H54 (cell line): ENCODE measurements around the gene BNC2.

Experiments used
- DNase-seq: peaks from one replicate; pipeline ENCODE4 v3.0.0; 2011; ENCODE audit warnings: low spot score, mixed read lengths; ENCODE audit not compliant: insufficient read length
- FAIRE-seq: peaks from 3 replicates; lab custom pipeline; 2011; peaks lifted over from hg19 to GRCh38; lab: Jason Lieb, UNC
- POLR2A ChIP-seq: IDR thresholded peaks from 2 replicates; pipeline ENCODE4 v1.6.1; 2011; ENCODE audit warnings: low read depth, mild to moderate bottlenecking, low read length

The BNC2 gene

DNA sequence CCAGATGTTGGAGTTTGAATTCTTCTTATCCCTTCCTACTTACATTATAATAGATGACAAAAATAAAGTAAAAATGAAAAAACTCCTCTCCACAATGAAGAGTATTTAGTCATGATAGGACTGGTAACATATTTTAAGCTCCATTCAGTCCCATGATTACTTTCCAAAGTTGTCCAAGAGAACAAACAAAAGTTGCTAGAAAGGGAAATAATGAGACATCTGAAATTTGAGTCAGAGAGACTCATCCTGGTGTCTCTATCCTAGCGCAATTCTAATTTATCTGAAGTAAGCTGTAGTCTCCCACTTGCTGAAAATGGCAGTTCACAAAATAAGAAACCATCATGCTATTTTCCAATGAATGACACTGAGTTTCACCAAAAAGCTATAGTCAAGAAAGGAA, 152.2 kb downstream of the BNC2 start:
- TF ChIP-seq POLR2A: no peak
- FAIRE-seq: peak; percentile 6
- no peak for DNase-seq

DNA sequence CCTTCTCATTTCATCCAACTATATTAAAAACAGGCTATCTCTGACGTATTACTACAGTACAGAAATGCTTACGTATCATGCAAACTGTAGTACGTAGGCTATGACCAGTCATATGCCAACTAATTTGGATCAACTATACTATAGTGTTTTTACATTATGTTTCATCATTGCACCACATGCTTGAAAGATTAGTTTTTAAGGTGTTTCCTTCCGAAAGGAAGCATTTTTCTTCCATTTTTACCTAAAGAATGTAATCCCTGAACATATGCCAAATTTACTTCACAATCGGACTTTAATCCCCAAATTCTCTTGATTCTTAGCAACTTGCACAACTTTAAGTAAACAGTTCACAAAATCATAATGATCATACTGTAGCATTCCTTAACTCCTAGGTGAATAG, 153.9 kb downstream of the BNC2 start:
- no peak for FAIRE-seq
- DNase-seq: no peak
- TF ChIP-seq POLR2A: no peak

DNA sequence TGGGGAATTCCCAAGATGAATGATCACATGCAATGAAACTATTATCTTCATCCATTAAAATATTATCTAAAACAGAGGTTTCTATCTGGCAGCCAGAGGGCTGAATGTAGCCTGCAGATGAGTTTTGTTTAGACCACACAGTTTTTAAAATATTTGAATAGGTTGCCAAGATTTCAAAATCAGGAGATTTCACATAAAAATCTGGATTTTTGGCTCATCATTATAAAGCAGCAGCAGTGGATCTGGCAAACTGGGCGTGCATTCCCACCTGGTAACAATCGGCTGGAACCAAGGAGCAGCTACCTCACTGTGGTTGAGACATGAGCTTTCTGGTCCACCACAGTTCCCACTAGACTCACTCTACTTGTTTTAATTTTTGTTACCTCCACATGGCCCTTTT, 155.1 kb downstream of the BNC2 start:
- no peak for TF ChIP-seq POLR2A
- DNase-seq: no peak
- FAIRE-seq: no peak

DNA sequence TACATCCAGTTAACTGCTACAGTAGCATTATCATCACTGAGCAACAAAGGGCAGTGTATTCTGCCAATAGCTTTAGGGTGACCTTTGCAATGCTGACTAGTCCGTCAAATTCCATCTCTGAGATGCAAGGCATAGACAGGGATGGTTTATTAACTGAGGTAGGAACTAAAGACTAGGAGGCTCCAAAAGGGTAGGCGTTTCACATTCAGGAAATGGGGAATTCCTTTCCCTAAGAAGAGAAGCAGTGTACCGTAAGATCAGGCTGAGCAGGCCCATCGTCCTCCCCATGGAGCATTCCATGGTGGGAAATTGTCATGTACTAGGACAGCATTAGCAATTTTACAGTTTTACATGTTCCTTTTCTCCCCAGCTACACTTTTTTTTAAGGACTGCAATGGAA, 157.7 kb downstream of the BNC2 start:
- FAIRE-seq (no peak), DNase-seq (no peak)
- no peak for TF ChIP-seq POLR2A

DNA sequence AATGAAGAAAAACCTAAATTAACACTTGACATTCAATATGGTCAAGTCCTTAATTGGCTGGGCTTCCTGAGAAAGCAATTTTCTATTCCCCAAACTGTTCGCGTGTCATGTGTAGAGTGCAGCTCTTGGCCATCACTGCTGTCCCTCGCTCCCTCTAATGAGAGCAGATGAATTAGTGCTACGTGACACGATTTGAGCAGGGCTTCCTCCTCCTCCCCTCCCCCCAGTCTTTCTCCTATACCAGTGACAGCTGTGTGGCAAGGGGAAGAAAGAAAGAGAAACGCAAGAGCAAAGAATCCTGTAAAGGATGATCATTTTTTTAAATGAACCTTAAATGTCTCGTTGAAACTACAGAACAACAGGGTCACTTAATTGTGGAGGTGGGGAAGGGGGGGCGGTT, 159.6 kb downstream of the BNC2 start:
- TF ChIP-seq POLR2A: no peak
- FAIRE-seq: no peak
- no peak for DNase-seq

DNA sequence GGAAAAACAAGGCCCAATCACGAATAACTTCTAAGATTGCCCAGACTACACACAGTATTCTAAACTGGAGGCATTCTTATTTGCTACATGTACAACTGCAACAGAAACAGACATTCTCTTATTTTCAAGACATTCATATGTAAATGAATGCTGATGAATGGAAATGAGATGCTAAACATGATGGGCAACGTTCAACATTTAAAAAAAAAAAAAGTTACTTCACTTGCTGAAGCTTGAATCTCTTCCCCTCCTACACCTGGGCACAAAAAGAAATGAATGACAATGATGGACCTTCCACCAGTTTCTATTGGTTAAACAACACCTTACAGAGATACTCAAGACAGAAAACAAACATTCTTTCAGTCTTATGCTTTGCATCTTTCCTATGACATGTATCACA, 160.5 kb downstream of the BNC2 start:
- no peak for TF ChIP-seq POLR2A
- FAIRE-seq (peak; percentile 65), DNase-seq (no peak)

DNA sequence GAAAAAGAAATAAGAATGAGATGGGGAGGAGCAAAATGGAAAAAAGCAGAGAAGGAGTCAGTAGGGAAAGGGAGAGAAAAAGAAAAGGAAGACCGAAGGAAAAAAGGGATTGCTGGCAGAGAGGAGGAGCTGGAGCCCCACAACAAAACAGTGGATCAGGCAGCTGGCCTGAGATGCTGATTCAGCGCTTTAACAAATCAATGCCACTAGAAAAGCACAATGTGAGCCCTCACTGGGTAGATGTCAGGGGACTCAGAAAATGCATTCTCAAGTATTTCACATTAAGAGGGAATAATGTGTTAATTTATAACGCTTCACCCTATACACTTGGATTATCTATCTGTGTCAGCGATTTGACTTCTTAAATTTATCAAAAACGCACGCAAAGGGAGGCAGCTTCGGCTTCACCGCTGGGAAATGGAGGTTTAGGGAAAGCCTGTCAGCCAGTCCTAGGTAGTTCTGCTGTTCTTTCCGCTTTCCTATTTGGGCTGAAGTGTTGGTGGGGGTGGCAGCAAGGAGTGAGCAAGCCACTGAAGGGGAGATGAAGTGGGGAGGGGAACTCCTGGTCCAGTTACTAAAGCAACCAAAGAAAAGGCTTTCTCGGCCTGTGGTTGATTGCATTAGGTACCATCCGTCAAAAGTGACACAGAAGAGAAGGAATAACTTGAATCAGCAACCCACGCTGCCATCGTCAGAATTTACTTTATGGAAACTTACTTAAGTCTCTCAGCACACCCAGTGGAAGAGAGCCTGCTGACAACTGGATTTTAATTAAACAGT, 161.6 kb downstream of the BNC2 start:
- peak; percentile 97 for FAIRE-seq
- no peak for TF ChIP-seq POLR2A

DNA sequence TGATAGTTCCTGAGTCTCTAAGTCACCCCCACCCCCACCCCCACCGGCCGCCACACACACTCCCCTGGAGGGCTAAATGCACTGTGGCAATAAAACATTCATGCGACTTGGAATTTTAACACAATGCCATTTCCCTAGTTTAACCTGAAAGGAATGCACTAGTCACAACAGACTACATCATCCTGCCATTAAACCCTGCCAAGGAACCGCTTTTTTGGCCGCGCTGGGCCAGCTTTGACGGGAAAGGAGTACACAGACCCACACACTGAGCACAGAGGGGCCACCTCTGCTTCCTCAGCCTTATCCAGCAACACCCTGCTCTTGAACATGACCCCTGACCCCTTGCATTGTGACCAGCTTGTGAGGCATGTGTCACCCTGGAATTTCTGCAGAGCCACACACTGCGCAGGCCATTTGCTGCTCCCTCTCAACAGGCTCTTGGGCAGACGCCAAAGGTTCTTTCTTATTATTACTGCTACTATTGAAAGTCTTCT, 165.3 kb downstream of the BNC2 start:
- no peak; the same call in 1 of the 2 replicates for TF ChIP-seq POLR2A
- FAIRE-seq (peak; percentile 100), DNase-seq (peak; percentile 67)

More for the DNA sequence above, 161.6 kb downstream of the BNC2 start:
- DNase-seq: no peak

DNA sequence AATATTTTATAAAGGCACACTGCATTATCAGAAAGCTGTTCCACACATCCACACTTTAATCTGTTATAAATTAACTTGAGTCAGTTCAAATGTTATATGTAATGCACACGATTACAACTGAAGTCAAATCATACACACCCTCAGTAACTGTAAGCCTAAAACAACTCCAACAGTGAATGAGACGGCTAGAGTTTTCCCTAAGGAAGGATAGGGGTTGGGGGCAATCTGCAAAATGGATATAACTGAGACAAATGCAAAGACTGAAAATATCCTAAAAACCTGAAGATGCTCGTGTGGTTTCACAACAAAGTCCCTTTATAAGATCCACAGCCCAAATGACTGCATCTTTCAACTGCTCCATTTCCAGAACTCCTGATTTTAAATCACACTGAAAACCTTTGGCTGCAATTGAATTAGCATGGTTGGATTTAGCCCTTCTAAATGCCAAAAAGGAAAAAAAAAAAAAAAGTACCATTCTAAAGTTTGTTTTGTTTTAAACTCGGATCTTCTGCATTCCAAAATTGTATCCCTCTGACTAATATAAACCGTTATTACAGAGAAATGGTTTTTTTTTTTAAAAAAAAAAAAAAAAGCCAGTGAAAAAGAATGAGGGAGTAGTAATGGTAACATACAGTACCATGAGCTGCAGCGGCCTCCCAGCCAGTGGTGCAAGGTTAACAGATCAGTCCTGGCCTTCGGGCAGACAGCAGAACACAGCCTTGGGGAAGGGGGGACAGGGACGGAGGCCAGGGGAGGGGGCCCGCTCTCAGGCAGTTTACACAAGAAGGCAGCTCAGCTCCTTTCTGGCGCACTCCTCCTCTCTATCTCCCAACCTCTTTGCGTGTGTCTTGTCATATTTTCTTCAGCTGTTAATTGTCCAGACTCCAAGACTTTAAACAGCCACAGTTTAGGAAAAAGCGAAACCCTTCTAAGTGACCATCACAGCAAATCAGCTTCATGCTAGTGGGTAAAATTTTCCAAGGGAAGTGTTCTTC, 166.1 kb downstream of the BNC2 start:
- FAIRE-seq (peak; percentile 83), DNase-seq (no peak)
- peak; percentile 7; the same call in 1 of the 2 replicates for TF ChIP-seq POLR2A

DNA sequence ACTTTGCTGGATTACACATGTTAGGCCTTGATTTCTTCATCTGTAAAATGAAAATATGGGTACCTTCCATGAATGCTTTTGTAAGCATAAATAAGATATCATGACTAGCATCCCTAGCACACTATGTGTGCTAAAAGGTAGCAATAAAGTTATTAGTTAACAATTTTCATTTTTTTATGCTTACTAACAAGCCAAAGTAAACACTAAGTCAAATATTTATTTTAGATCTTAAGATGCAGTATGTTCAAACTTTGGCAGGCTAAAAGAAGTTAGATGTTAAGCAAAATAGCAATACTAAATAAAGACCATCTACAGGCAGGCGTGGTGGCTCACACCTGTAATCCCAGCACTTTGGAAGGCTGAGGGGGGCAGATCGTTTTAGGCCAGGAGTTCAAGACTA, 169.1 kb downstream of the BNC2 start:
- no peak for TF ChIP-seq POLR2A
- FAIRE-seq (no peak), DNase-seq (no peak)

DNA sequence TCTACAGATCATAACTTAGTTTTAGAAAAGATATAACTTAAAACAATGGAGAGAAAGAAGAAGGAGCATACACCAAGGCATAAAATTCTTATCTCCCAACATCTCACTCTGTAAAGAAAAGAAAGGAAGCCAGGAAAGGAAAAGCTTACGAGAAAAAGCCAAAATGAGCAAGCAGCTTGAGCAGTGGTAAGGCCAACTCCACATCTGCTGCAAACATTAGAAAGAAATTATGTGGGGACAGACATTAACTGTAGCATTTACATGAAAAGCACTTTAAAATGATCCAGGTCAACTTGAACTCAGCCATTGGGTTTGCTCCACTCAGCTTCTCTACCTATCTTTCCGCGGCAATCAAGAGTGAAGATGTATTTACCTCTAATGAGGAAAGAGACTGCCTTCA, 176.9 kb downstream of the BNC2 start:
- DNase-seq (no peak), FAIRE-seq (peak; percentile 48)
- no peak for TF ChIP-seq POLR2A

DNA sequence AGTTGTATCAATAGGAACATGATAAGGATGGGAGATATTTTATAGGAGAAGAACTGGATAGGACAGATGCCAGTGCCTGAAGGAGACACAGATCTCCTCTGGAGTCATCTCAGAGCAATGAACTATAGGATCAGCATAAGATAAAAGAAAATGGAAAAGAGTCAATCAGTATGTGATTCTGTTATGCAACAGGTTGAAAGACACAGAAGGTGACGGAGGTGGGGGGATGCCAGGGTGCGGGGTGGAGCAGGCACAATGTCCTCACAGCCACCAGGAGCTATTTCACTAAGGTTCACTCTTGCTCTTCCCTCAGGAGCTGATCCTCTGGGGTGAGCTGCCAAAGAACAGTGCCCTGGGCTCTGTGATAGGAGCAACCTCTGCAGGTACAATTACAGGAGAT, 179.8 kb downstream of the BNC2 start:
- peak; percentile 23 for FAIRE-seq
- no peak for TF ChIP-seq POLR2A

DNA sequence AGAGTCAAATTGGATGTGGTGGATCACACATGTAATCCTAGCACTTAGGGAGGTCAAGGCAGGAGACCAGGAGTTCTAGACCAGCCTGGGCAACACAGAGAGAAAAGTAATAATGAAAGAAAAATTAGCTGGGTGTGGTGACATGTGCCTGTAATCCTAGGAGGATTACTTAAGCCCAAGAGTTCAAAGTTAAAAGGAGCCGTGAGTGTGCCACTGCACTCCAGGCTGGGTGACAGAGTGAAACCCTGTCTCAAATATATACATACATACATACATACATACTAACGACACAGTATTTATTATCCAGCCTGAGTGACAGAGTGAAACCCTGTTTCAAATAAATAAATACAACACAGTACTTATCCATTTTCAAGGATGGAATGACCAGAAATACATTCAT, 180.3 kb downstream of the BNC2 start:
- FAIRE-seq (no peak), DNase-seq (no peak)
- TF ChIP-seq POLR2A: no peak

More for the DNA sequence above, 179.8 kb downstream of the BNC2 start:
- DNase-seq: no peak

DNA sequence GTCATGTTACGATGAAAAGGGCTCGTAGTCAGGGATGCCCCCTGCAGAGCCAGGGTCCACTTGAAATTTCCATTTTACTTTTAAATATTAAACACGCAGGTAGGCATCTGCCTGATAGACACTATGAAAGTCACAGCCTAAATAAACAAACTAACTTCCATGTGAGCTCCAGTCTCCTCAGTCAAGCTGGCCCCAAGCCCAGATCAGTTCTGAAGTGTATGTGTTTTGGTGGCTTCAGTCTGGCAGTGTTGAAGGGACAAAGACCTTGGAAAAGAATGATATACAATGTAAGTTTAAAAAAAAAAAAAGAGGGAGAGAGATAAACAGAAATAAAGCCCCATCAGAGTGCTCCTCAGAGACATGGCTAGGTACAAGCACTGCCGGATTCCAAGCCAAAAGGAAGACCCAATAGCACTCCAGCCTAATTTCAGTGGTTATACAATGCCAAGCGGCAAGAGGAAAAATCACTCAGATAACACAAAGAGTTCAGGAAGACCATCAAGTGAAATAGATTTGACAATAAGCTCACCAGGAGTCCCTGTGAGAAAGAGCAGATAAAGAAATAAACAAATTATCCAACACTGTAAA, 181.0 kb downstream of the BNC2 start:
- FAIRE-seq (peak; percentile 82), DNase-seq (no peak)
- no peak for TF ChIP-seq POLR2A

DNA sequence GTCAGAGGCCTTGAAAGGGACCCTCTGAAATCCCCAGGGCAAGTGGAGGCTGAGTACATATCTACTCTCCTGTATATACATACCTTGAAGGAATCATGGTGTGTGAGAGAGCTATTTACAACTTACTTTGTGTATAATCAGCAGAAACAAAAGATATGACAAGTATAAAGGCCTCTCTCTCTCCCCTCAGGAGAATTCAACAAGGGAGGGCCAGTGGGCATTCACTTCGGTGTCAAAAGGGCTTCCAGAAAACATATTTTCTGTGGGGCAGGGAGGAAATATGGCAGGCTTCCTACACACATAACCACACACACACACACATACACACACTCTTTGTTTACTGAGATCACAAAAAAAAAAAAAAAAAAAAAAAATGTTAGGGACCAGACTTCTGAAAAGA, 181.7 kb downstream of the BNC2 start:
- DNase-seq: no peak
- no peak for FAIRE-seq
- TF ChIP-seq POLR2A: no peak
